GM18909 (cell line): ENCODE measurements around the gene ROR1.

Experiments
- ATAC-seq: cut with Tn5 transposase; IDR thresholded peaks from one replicate; pipeline ENCODE4 v1.9.1; 2021; ENCODE audit warnings: mild to moderate bottlenecking; ENCODE audit not compliant: unreplicated experiment, poor library complexity

ROR1 gene

GRCh38 chr1:63898428-63899196 lies 124.8 kb downstream of the ROR1 start:
- ATAC-seq = no peak

GRCh38 chr1:63901094-63901493 lies 127.3 kb downstream of the ROR1 start:
- ATAC-seq = no peak

- no peak for ATAC-seq
Measured at GRCh38 chr1:63902844-63903589, 129.2 kb downstream of the ROR1 start.

- ATAC-seq = no peak
Measured at GRCh38 chr1:63903947-63904610, 130.3 kb downstream of the ROR1 start.

- no peak for ATAC-seq
Measured at GRCh38 chr1:63904826-63905225, 131.0 kb downstream of the ROR1 start.

- ATAC-seq = no peak
Measured at GRCh38 chr1:63906047-63906704, 132.4 kb downstream of the ROR1 start.

GRCh38 chr1:63907051-63907450 lies 133.2 kb downstream of the ROR1 start:
- ATAC-seq = no peak

- no peak for ATAC-seq
Measured at GRCh38 chr1:63908016-63908415, 134.2 kb downstream of the ROR1 start.

GRCh38 chr1:63909526-63909925 lies 135.7 kb downstream of the ROR1 start:
- ATAC-seq = no peak

GRCh38 chr1:63911049-63911448 lies 137.2 kb downstream of the ROR1 start:
- no peak for ATAC-seq

- ATAC-seq = no peak
Measured at GRCh38 chr1:63912643-63913042, 138.8 kb downstream of the ROR1 start.

- ATAC-seq = no peak
Measured at GRCh38 chr1:63913533-63913932, 139.7 kb downstream of the ROR1 start.

- ATAC-seq = no peak
Measured at GRCh38 chr1:63914241-63914640, 140.4 kb downstream of the ROR1 start.

GRCh38 chr1:63914706-63915105 lies 140.9 kb downstream of the ROR1 start:
- no peak for ATAC-seq

- ATAC-seq = no peak
Measured at GRCh38 chr1:63915121-63915520, 141.3 kb downstream of the ROR1 start.

- no peak for ATAC-seq
Measured at GRCh38 chr1:63916485-63917360, 142.9 kb downstream of the ROR1 start.

GRCh38 chr1:63917571-63918417 lies 144.0 kb downstream of the ROR1 start:
- no peak for ATAC-seq

- ATAC-seq = no peak
Measured at GRCh38 chr1:63918418-63918945, 144.7 kb downstream of the ROR1 start.
